LNCaP clone FGC (cell line): ENCODE measurements around the gene SLC22A16.

Source experiments
- DNase-seq: peaks from one replicate; pipeline ENCODE4 v3.0.0-alpha.2; 2011; ENCODE audit warnings: low read depth
- H3K4me3 ChIP-seq: 2 replicates; pipeline ENCODE4 v1.5.1; 2011; ENCODE audit warnings: mild to moderate bottlenecking, low read depth, low read length, control low read depth
- CTCF ChIP-seq: IDR thresholded peaks from 2 replicates; pipeline ENCODE4 v1.5.1; 2012; ENCODE audit warnings: mild to moderate bottlenecking; ENCODE audit not compliant: control insufficient read depth, insufficient read depth; ENCODE audit errors: extremely low read depth

The SLC22A16 gene

GRCh38 chr6:110476046-110476849 lies at the start of gene SLC22A16:
Gene SLC22A16 (minus strand): TSS chr6:110476613. CDS start chr6:110476574, 39 bp downstream.
- no peak for TF ChIP-seq CTCF
- DNase-seq = no peak

GRCh38 chr6:110525001-110525400 lies 48.6 kb upstream of the SLC22A16 start:
- DNase-seq = no peak
- no peak overlapping the region for H3K4me3 ChIP-seq
- no peak for TF ChIP-seq CTCF

More at GRCh38 chr6:110476046-110476849, at the start of gene SLC22A16:
- no peak within 1 kb of the TSS for H3K4me3 ChIP-seq

GRCh38 chr6:110524305-110524704 lies 47.9 kb upstream of the SLC22A16 start:
- DNase-seq = peak; percentile 62
- no peak for TF ChIP-seq CTCF
- H3K4me3 ChIP-seq = no peak overlapping the region

- TF ChIP-seq CTCF = no peak
- no peak overlapping the region for H3K4me3 ChIP-seq
- DNase-seq = no peak
Observed at GRCh38 chr6:110523451-110524021, 47.1 kb upstream of the SLC22A16 start.

GRCh38 chr6:110522427-110522826 lies 46.0 kb upstream of the SLC22A16 start:
- DNase-seq = no peak
- no peak for TF ChIP-seq CTCF

GRCh38 chr6:110520992-110521543 lies 44.7 kb upstream of the SLC22A16 start:
- TF ChIP-seq CTCF = no peak
- no peak overlapping the region for H3K4me3 ChIP-seq
- no peak for DNase-seq

More at GRCh38 chr6:110522427-110522826, 46.0 kb upstream of the SLC22A16 start:
- no peak overlapping the region for H3K4me3 ChIP-seq
